Keratinocyte (primary cell): ENCODE measurements around the gene FIGN.

Experiments used
- CTCF ChIP-seq, 3 experiments: IDR thresholded peaks in 1 of 3; conservative IDR thresholded peaks in 1 of 3; optimal IDR thresholded peaks in 1 of 3; 2 replicates in 2 of 3; 3 replicates in 1 of 3; pipeline versions ENCODE3 to v1.5.1; 2011; ENCODE audit warnings: low read length in 3 of 3, mild to moderate bottlenecking in 3 of 3, moderate library complexity in 2 of 3, control low read depth in 1 of 3, inconsistent platforms in 1 of 3; ENCODE audit not compliant: insufficient read depth in 2 of 3; ENCODE audit errors: extremely low read depth in 1 of 3
- EZH2 ChIP-seq: IDR thresholded peaks from one replicate; pipeline ENCODE4 v1.6.1; 2012; ENCODE audit warnings: inconsistent platforms, mild to moderate bottlenecking, low read length, moderate library complexity

GRCh38 chr2:163708265-163708664 lies 27.5 kb downstream of the FIGN start:
- TF ChIP-seq CTCF (optimal IDR thresholded peaks at IDR 0.05 in 1 of 3, IDR thresholded peaks at IDR 0.05 in 1 of 3, conservative IDR thresholded peaks at IDR 0.05 in 1 of 3; ENCODE audit: extremely low read depth in 1 of 3, insufficient read depth in 2 of 3, low read length in 3 of 3) = no peak
- no peak for TF ChIP-seq EZH2
